AML-193 (cell line): ENCODE measurements around the gene ZRANB2.

Source experiments
- DNase-seq, 2 experiments: peaks; one replicate each; lab custom pipeline; 2025; lab: John Stamatoyannopoulos, UW

ZRANB2 gene

GRCh38 chr1:71080739-71081696 lies at the start of gene ZRANB2:
Gene ZRANB2, minus strand, starts transcription at chr1:71081035. Its CDS starts 40 bp downstream, at chr1:71080995.
- DNase-seq, result peak; percentile 91 to 97

DNA sequence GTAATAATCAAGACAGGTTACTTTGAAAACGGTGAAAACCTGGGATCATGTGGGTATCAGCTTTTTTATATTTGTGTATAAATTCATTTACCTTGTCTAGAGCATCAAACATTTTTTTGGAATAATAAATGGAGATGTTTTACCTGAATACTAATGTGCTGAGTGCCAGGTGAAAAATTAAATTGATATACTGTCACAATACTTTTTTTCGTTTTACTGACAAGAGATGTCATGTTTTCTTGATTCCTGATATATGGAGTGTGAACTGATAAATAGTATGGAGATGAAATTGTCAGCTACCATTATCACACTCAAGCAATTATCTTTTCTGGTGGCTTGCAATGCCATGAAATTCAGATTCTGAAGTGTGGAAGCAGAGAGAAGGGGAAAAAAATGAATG lies 47.2 kb upstream of the ZRANB2 start:
- DNase-seq, result no peak

DNA sequence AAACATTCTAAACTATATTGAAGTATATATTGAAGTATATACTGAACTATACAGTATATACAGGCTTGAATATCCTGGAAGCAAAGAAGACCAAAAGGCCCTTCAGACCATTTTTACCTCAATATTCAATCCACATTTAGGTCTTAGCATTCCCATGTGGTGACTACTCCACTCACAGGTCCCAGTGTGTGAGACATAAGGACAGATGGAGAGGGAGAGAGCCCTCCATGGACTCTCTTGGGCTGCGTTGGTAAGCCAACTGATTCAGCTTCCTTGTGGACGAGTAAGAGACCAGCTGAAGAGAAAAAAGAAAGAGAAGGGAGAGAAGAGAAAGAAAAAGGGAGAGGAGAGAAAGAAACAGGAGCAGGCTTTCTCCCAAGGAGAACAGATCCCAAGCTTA lies 37.3 kb upstream of the ZRANB2 start:
- no peak for DNase-seq

- no peak for DNase-seq
Measured at GRCh38 chr1:71116729-71117128, 35.9 kb upstream of the ZRANB2 start.

GRCh38 chr1:71106658-71107322 lies 26.0 kb upstream of the ZRANB2 start:
- no peak for DNase-seq

DNA sequence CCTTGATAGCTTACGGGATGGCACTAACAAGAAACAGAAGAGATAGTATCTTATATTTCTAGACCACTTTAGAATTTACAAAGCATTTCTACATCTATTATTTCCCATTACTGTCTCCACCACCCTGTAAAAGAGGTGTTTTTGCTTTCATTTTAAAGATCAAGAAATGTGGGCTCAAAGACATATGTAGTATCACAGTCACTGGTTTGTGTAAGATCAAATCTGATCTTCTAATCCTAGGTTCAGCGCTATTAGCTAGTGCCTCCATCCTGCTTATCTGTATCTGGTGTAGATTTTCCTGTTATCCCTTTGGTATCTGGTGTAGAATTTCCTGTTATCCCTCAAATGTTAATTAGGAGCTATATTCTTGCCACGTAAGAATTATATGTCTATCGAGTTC lies 23.6 kb upstream of the ZRANB2 start:
- DNase-seq, result no peak

DNA sequence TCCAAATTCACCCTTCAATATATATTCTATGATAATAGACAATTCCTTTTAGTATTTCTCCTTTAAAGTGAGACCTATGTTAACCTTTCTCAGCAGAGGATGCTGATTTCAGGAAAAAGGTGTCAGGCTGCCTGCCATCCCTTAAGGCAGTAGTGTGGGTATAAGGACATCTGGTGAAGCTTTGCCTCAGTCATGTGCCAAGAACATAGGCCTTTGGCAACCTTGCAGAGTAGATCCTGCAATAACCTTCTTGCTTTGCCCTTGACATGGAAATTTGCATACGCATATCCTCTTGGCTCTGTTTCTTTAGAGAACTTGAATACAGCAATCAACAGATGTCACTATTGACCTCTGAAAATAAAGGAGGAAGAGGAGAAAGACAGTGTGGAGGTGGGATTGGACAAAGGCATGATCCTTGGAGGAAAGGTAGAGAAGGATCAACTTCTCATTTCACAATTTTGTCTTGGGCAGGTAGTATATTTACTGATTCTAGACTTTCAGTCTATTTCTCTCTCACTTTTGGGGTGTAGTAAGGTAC lies 21.1 kb upstream of the ZRANB2 start:
- no peak for DNase-seq

DNA sequence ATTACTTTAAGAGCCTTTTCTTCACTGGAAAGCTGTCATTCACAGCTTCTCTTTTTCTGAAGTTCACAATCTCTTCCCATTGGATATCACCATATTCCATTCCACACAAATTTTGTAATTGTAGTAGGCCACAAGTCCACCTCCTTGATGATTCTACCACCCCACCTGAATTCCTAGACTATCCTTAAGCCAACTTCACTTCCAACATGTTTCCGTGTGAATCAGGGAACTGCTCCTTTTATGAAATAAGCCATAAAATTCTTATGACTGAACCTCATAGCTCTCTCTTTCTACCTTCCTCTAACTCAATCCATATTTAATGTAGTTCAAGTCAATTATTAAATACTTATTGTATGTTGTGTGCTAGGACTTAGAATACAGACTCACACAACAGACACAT lies 16.6 kb upstream of the ZRANB2 start:
- DNase-seq, result no peak

GRCh38 chr1:71094913-71095312 lies 14.1 kb upstream of the ZRANB2 start:
- DNase-seq, result no peak

GRCh38 chr1:71093938-71094337 lies 13.1 kb upstream of the ZRANB2 start:
- DNase-seq, result peak; percentile 26 to 31

DNA sequence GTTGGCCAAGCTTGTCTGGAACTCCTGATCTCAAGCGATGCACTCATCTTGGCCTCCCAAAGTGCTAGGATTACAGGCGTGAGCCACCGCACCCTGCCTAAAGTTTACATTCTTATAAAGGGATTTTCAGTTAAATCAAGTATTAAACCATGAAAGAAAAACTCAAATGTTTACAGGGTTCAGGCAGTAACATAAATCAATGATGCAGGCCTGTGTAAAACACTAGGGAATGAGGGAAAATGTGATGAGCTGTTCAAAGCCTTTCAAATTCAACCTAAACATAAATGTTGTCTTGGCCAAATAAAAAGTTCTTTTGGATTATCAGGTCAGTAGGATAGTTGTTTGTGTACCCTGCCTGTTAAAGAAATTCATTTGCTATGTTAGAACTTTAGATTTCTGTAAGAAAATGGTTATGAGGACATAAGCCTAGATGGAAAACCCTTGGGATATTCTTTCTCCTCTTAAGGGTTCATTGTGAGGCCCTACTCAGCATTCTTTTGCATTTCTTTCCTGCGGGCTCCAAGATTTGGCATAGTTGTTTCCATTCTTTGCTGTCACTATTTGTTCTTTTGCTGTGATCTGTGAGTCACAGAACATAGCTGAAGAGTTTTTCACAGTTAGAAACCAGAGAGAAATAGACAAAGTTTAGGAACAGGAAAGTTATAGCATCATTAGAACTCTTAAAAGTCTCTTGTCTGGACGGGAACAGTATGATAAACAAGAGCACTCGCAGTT lies 8.9 kb upstream of the ZRANB2 start:
- no peak for DNase-seq

- DNase-seq, result no peak
Measured at GRCh38 chr1:71088645-71089287, 7.9 kb upstream of the ZRANB2 start.

- DNase-seq, result no peak
Measured at GRCh38 chr1:71087713-71088112, 6.9 kb upstream of the ZRANB2 start.

- no peak for DNase-seq
Measured at GRCh38 chr1:71087060-71087459, 6.2 kb upstream of the ZRANB2 start.

GRCh38 chr1:71086331-71086730 lies 5.5 kb upstream of the ZRANB2 start:
- no peak for DNase-seq

- no peak for DNase-seq
Measured at GRCh38 chr1:71083271-71083670, 2.4 kb upstream of the ZRANB2 start.

DNA sequence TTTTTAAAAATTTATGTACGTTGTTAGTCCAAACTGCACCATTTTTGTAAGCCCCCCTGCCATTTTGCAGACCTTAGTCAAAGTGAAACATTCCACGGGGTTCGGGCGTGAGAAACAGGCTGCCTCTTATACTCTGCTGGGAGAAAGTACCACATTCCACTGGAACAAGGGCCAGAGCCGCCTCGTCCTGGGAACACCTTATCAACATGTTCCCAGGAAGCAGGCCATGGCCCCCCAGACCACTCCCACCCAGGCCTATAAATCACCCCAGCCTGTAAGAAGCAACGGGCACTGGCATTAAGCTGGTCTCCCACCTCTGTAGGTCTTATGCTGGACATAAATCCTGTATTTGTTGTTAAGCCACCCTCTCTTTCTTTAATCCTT lies 854 bp upstream of the ZRANB2 start:
- no peak for DNase-seq

GRCh38 chr1:71080230-71080738 lies 551 bp downstream of the ZRANB2 start:
- DNase-seq, result peak in 1 of 2 experiments; percentile 27

- no peak for DNase-seq
Measured at GRCh38 chr1:71074681-71075080, 6.2 kb downstream of the ZRANB2 start.

- DNase-seq, result no peak
Measured at GRCh38 chr1:71072273-71072672, 8.6 kb downstream of the ZRANB2 start.

DNA sequence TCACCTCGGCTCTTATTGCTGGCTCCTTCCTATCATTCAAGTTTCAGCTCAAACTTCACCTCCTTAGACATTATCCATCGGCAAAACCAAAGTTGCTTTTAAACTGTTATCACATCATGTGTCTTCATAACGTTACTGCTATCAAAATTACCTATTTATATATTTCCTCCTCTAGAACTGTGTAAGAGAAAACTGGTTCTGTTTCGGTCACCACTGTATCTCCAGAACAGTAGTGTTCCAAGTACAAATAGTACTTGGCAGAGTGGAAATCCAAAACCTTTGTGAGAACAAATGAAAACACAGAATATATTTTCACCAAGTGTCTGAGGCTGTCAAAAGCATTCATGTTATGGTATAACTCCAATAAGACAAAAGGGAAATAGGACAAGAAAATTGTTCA lies 9.1 kb downstream of the ZRANB2 start:
- DNase-seq, result no peak
